Esophagus (tissue), 2 donors: Measurements from ENCODE around the gene PTPN3. TPM values are rescaled to one million over a fixed set of nuclear protein-coding genes. Genes with fewer than 3 reads are reported as not detected.

ENCODE experiments used
- H3K27ac ChIP-seq, 2 donors: one replicate each; pipeline ENCODE4 v1.5.1; 2013; ENCODE audit warnings: low read depth in 2 of 2, mild to moderate bottlenecking in 2 of 2, inconsistent platforms in 1 of 2, low read length in 1 of 2, moderate library complexity in 1 of 2
- H3K27me3 ChIP-seq, 2 donors: one replicate each; pipeline ENCODE4 v1.6.1; 2013; ENCODE audit warnings: low read length in 2 of 2, control low read depth in 1 of 2, mild to moderate bottlenecking in 1 of 2; ENCODE audit not compliant: insufficient read depth in 2 of 2, control insufficient read depth in 1 of 2
- H3K36me3 ChIP-seq, 2 donors: one replicate each; pipeline ENCODE4 v1.6.1; 2013; ENCODE audit warnings: low read length in 1 of 2; ENCODE audit not compliant: control insufficient read depth in 2 of 2, insufficient read depth in 2 of 2
- H3K4me1 ChIP-seq, 2 donors: one replicate each; pipeline ENCODE4 v1.6.1; 2013; ENCODE audit warnings: low read length in 1 of 2; ENCODE audit not compliant: control insufficient read depth in 2 of 2, insufficient read depth in 2 of 2
- H3K4me3 ChIP-seq, 2 donors: one replicate each; pipeline ENCODE4 v1.5.1; 2013; ENCODE audit warnings: low read length in 2 of 2, mild to moderate bottlenecking in 2 of 2, low read depth in 1 of 2, moderate library complexity in 1 of 2
- H3K9me3 ChIP-seq, 2 donors: one replicate each; pipeline ENCODE4 v1.6.1; 2013; ENCODE audit warnings: mild to moderate bottlenecking in 2 of 2, low read depth in 1 of 2, low read length in 1 of 2, moderate library complexity in 1 of 2; ENCODE audit not compliant: control insufficient read depth in 2 of 2, insufficient read depth in 1 of 2
- WGBS, 2 donors: extraction: QIAGEN DNeasy Blood & Tissue Kit; methylation state at CpG; one replicate each; pipeline ENCODE4 v1.1.7; 2013; 5-methylcytosine and 5-hydroxymethylcytosine counted together
- polyA plus RNA-seq, 2 donors: library from polyadenylated mRNA; stranded (reverse); fragments of 200-250 nt; gene quantifications; one replicate each; pipeline ENCODE4 v1.2.3, GENCODE V29; 2013
- donor health status: healthy with polysubstance abuse.
- donor health status: Bipolar disorder and iron deficiency.

Gene PTPN3
- polyA plus RNA-seq, 2 donors: 14.7 to 29.2 TPM

DNA sequence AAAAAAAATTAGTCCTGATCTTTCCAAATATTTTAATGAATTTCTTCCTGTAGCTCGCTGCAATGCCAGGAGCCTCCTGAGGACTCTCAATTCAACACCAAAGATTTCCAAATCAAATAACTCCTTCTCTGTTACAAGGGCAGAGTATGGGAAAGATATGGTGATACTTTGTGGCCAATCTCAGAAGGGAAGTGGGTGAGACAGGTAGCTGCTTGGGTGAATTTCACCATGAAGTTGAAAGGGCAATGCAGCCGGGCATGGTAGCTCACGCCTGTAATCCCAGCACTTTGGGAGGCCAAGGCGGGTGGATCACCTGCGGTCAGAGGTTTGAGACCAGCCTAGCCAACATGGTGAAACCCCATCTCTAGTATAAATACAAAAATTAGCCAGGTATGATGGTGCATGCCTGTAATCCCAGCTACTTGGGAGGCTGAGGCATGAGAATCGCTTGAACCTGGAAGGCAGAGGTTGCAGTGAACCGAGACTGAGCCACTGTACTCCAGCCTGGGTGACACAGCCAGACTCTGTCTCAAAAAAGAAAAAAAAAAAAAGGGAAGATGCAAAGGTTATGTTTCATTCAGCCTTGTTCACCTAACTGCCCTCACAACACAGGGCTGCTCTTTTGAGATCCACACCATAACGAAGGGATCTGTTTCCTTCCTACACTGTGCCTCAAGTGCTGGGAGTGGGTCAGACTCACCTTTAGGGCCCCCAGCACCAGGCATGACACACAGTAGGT, 58.6 kb downstream of the PTPN3 start:
- WGBS, 2 donors: 88 to 92% methylated on average over 8 of the region's 8 CpGs
- no peaks in the 10 kb centered on the region for H3K27me3 ChIP-seq
- H3K27ac ChIP-seq: no peak overlapping the region
- H3K9me3 ChIP-seq: no peaks in the 10 kb centered on the region
- H3K4me1 ChIP-seq: peaks cover 0 to 2% of the 10 kb centered on the region in 2 donors
- no peak overlapping the region for H3K4me3 ChIP-seq
- peaks cover 4 to 9% of the 10 kb centered on the region in 2 donors for H3K36me3 ChIP-seq

DNA sequence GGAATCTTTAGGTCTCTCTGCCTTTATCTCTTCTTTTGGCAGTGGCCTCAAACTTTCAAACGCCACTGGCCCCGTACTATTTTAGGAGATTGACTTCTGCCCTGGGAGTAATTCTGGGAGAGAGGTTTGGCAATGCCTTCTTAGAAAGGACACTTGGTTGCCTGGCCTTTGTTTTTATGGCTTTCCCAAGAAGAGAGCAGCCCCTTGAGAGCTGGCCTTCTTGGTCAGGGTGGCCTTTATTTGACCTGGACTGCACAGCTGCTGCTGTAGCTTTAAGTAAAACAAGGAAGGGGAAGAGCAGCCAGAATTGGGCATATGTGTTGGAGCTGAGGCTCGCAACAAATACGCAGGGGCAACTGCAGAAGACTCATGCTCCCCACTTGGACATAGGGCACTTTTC, 60.8 kb downstream of the PTPN3 start:
- Histone ChIP-seq H3K4me1 (no peaks in the 10 kb centered on the region), H3K27me3 (no peaks in the 10 kb centered on the region), H3K27ac (no peak overlapping the region), H3K9me3 (no peaks in the 10 kb centered on the region), H3K36me3 (peaks cover 4 to 9% of the 10 kb centered on the region in 2 donors), H3K4me3 (no peak overlapping the region)
- 55 to 73% methylated on average over 4 of the region's 4 CpGs for WGBS, 2 donors

DNA sequence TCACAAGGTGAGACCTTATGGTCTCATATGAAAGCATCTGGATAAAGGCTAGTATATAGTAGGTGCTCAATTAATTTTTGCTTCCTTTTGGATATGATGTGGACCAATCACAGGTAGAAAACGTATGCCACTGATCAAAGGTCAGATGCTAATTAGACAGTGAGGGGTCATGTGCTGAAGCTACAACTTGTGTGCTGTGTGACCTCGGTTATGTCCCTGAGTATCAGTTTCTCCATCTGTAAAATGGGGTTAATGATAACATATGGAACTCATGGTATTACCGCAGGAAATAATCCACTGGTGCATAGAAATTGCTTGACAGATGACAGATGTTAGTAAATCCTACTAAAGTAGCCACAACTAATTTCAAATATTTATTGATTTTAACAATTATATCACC, 62.0 kb downstream of the PTPN3 start:
- Histone ChIP-seq H3K4me1 (no peaks in the 10 kb centered on the region), H3K27ac (no peak overlapping the region), H3K36me3 (peaks cover 4 to 13% of the 10 kb centered on the region in 2 donors), H3K27me3 (no peaks in the 10 kb centered on the region), H3K4me3 (no peak overlapping the region), H3K9me3 (no peaks in the 10 kb centered on the region)
- WGBS, 2 donors: 84 to 90% methylated on average over 3 of the region's 3 CpGs

DNA sequence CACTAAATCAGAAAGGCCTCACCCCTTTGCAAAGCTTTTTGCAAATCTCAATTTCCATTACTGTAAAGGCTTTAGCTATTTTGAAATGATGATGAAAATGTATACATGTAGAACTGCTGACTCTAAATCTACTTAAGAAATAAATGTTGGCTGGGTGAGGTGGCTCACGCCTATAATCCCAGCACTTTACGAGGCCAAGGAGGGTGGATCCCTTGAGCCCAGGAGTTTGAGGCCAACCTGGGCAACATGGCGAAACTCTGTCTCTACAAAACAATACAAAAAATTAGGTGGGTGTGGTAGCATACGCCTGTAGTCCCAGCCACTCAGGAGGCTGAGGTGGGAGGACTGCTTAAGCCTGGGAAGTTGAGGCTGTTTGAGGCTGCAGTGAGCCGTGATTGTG, 64.6 kb downstream of the PTPN3 start:
- H3K36me3 ChIP-seq: peaks cover 4 to 17% of the 10 kb centered on the region in 2 donors
- H3K27ac ChIP-seq: no peak overlapping the region
- no peaks in the 10 kb centered on the region for H3K27me3 ChIP-seq
- 82 to 83% methylated on average over 5 of the region's 5 CpGs for WGBS, 2 donors
- no peaks in the 10 kb centered on the region for H3K4me1 ChIP-seq
- no peaks in the 10 kb centered on the region for H3K9me3 ChIP-seq
- no peak overlapping the region for H3K4me3 ChIP-seq

DNA sequence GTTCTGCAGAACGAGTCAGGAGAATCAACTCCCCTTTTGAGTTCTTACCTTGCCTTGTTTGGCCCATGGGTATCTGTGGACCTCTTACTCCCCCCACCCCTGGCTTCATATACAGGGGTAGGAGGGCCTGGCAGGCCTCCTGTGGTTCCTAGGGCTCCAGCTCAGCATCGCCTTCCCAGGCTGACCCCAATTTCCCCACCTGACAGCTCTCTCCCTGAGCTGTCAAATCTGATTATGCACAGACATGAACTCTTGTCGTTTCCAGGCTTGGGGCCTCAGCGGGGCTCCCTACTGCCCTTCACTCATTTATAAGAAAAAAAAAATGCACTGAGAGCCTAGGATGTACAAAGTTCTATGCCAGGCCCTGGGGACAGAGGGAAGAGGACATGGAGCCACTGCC, 67.9 kb downstream of the PTPN3 start:
- 59 to 60% methylated on average over 4 of the region's 4 CpGs for WGBS, 2 donors
- H3K27me3 ChIP-seq: no peaks in the 10 kb centered on the region
- no peak overlapping the region for H3K27ac ChIP-seq
- H3K9me3 ChIP-seq: no peaks in the 10 kb centered on the region
- no peak overlapping the region for H3K4me3 ChIP-seq
- no peaks in the 10 kb centered on the region for H3K4me1 ChIP-seq
- peaks cover 0 to 18% of the 10 kb centered on the region in 2 donors for H3K36me3 ChIP-seq

DNA sequence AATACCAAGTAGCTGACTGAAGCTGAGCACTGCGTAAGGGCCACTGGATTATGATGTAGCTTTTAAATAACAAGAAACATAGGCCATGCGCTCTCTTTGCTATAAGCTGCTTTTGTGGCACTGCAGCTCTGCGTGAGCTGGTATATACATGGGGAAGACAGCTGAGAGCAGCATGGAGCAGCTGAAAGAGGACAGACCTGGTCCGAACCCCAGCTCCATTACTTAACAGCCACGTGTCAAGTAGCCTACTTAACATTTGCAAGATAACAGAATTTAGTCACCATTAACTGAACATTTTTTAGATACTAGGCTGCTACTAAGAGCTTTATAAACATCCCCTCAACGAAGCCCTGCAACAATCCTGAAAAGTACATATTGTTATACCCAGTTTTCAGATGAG, 69.3 kb downstream of the PTPN3 start:
- WGBS, 2 donors: 90% methylated on average over 6 of the region's 6 CpGs
- H3K4me3 ChIP-seq: no peak overlapping the region
- H3K36me3 ChIP-seq: peaks cover 0 to 18% of the 10 kb centered on the region in 2 donors
- H3K27me3 ChIP-seq: no peaks in the 10 kb centered on the region
- no peak overlapping the region for H3K27ac ChIP-seq
- H3K9me3 ChIP-seq: no peaks in the 10 kb centered on the region
- H3K4me1 ChIP-seq: no peaks in the 10 kb centered on the region

DNA sequence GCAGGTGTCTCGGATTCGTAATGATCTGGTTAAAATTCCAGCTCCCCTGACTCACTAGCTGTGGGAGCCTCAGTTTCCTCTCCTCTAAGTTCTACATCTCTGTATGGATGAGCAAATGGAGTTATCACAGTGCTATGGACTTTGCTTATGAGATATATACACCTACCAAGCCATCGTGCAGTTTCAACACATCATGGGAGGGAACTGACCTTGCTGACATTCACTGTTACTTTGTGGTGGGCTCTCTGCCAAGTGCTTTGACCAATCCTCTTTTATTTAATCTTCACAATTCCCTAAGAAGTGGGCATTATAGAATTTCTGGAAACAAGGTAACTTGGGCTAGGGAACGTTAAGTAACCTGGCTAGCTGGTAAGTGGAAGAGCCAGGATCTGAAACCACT, 70.2 kb downstream of the PTPN3 start:
- Histone ChIP-seq H3K4me3 (no peak overlapping the region), H3K4me1 (no peaks in the 10 kb centered on the region), H3K9me3 (no peaks in the 10 kb centered on the region), H3K27me3 (no peaks in the 10 kb centered on the region), H3K36me3 (peaks cover 0 to 18% of the 10 kb centered on the region in 2 donors), H3K27ac (no peak overlapping the region)
- WGBS, 2 donors: 70 to 76% methylated on average over 4 of the region's 4 CpGs

DNA sequence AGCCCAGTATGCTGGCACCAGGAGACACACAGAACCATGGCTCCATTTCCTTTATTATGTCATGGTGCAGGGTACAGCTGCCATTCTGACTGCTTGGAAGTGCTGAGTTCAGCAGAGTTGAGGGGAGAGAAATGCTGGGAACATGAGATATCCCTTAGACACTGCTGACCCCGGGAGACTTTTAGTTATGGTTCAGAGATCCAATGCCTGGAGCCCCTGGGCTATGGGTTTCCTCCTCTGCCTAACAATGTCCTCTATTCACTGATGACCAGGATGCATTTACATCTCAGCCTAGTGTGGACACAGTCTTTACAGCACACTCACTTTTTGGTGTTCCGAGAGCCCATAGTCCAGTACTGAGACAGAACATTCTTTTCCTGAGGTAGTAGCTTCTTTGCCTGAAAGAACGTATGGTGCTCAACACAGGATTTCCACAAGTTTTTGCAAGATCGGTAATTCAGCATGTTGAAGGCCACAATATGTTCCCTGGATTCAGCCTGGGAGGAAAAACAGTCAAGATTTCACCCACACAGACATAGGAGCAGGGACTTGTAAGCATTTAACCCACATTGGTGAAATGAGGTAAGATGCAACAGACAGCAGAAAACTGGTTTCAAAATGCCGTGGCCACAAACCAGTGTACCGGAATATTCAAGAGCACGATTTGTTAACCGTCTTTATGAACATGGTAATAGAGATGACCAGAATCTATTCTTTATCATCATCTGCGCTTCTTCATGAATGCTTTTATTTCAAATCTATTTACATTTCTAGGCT, 71.3 kb downstream of the PTPN3 start:
- Histone ChIP-seq H3K4me1 (no peaks in the 10 kb centered on the region), H3K27ac (no peak overlapping the region), H3K4me3 (no peak overlapping the region), H3K27me3 (no peaks in the 10 kb centered on the region), H3K36me3 (peaks cover 0 to 16% of the 10 kb centered on the region in 2 donors), H3K9me3 (no peaks in the 10 kb centered on the region)
- 93% methylated on average over 9 of the region's 9 CpGs for whole genome bisulfite sequencing, 2 donors

DNA sequence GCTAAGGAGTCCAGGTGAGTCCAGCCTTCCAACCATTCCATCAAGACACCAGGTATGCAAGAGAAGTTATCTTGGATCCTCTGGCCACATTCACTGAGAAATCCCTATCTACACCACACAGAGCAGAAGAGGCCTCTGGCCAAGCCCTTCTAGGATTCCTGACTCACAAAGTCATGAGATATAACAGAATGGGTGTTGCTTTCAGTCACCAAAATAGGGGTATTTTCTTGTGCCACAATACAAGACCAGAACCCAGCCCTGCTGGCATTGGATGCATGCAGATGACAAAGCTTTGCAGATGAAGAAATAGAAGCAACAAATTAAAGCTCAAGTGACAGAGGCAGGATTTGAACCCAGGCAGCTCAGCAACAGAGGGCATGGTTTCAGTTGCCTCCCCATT, 73.5 kb downstream of the PTPN3 start:
- no peak overlapping the region for H3K27ac ChIP-seq
- no peaks in the 10 kb centered on the region for H3K27me3 ChIP-seq
- H3K9me3 ChIP-seq: no peaks in the 10 kb centered on the region
- peaks cover 0 to 10% of the 10 kb centered on the region in 2 donors for H3K36me3 ChIP-seq
- H3K4me3 ChIP-seq: no peak overlapping the region
- H3K4me1 ChIP-seq: no peaks in the 10 kb centered on the region

DNA sequence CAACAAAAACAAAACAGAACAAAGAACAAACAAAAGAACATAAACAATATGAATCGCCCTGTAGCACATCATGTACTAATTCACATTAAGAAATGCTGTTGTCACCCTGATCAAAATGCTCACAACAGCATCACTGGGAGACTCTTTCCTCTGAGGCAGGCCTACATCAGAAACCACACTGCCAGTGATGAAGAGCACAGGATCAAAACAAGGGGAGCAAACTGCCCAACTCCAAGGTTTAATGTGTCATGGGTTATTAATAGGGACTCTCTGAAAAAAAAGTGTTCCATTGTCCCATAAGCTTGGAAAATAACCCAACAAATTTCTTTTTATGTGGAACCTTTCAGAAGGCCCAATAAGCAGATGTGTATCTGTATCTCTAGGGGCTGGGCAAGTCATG, 74.2 kb downstream of the PTPN3 start:
- no peaks in the 10 kb centered on the region for H3K9me3 ChIP-seq
- no peaks in the 10 kb centered on the region for H3K4me1 ChIP-seq
- no peaks in the 10 kb centered on the region for H3K27me3 ChIP-seq
- H3K4me3 ChIP-seq: no peak overlapping the region
- H3K27ac ChIP-seq: no peak overlapping the region
- 90 to 94% methylated on average over 1 of the region's 1 CpG for WGBS, 2 donors
- peaks cover 0 to 10% of the 10 kb centered on the region in 2 donors for H3K36me3 ChIP-seq
